GM23248 (cell line): ENCODE data around the gene PCDHB4. TPM values are rescaled to one million over a fixed set of nuclear protein-coding genes. Genes with fewer than 3 reads are reported as not detected.
"Not testable (repeated sequence)": the region's sequence is repeated elsewhere in the genome, so short reads cannot be mapped to it uniquely, and the experiment has no call there.

Source experiments
- DNase-seq: peaks from one replicate; pipeline ENCODE4 v3.0.0-alpha.2; 2015
- H2AFZ ChIP-seq: fragments of 200-600 bp; sonication (generic); 2 replicates; pipeline ENCODE4 v1.6.1; 2016; ENCODE audit warnings: antibody characterized with exemption
- H3F3A ChIP-seq: fragments of 200-600 bp; sonication (generic); 2 replicates; pipeline ENCODE4 v1.6.1; 2016; ENCODE audit warnings: mild to moderate bottlenecking, antibody characterized with exemption, mixed run types; ENCODE audit not compliant: insufficient read depth
- H3K27ac ChIP-seq: fragments of 200-600 bp; sonication (generic); 2 replicates; pipeline ENCODE4 v1.5.1; 2016; ENCODE audit warnings: mild to moderate bottlenecking
- H3K27me3 ChIP-seq: fragments of 200-600 bp; sonication (generic); replicated peaks from 2 replicates; pipeline ENCODE4 v1.6.1; 2016; ENCODE audit warnings: mild to moderate bottlenecking; ENCODE audit not compliant: insufficient read depth
- H3K36me3 ChIP-seq: fragments of 200-600 bp; sonication (generic); 2 replicates; pipeline ENCODE4 v1.6.1; 2016; ENCODE audit warnings: low read depth, mild to moderate bottlenecking
- H3K4me1 ChIP-seq: fragments of 200-600 bp; sonication (generic); 2 replicates; pipeline ENCODE4 v1.6.1; 2016; ENCODE audit warnings: mild to moderate bottlenecking; ENCODE audit not compliant: insufficient read depth
- H3K4me2 ChIP-seq: fragments of 200-600 bp; sonication (generic); one replicate; pipeline ENCODE4 v1.6.1; 2016; ENCODE audit warnings: mild to moderate bottlenecking; ENCODE audit not compliant: unreplicated experiment
- H3K4me3 ChIP-seq: fragments of 200-600 bp; sonication (generic); 2 replicates; pipeline ENCODE4 v1.5.1; 2016; ENCODE audit warnings: mild to moderate bottlenecking
- H3K79me2 ChIP-seq: fragments of 200-600 bp; sonication (generic); 2 replicates; pipeline ENCODE4 v1.6.1; 2016; ENCODE audit warnings: mild to moderate bottlenecking; ENCODE audit not compliant: insufficient read depth
- H3K9ac ChIP-seq: fragments of 200-600 bp; sonication (generic); 2 replicates; pipeline ENCODE4 v1.6.1; 2016; ENCODE audit warnings: mild to moderate bottlenecking
- H3K9me2 ChIP-seq: fragments of 200-600 bp; sonication (generic); 2 replicates; pipeline ENCODE4 v1.6.1; 2016; ENCODE audit warnings: mixed run types, mild to moderate bottlenecking, moderate library complexity; ENCODE audit not compliant: insufficient read depth
- H3K9me3 ChIP-seq: fragments of 200-600 bp; sonication (generic); one replicate; pipeline ENCODE4 v1.6.1; 2017; ENCODE audit warnings: low read depth
- H4K20me1 ChIP-seq: fragments of 200-600 bp; sonication (generic); 2 replicates; pipeline ENCODE4 v1.6.0; 2016; ENCODE audit not compliant: insufficient read depth
- EZH2 ChIP-seq: fragments of 200-600 bp; sonication (generic); IDR thresholded peaks from 2 replicates; pipeline ENCODE4 v1.6.1; 2018; ENCODE audit warnings: antibody characterized with exemption, mild to moderate bottlenecking; ENCODE audit not compliant: insufficient read depth, poor library complexity, severe bottlenecking
- EZH2phosphoT487 ChIP-seq: fragments of 200-600 bp; sonication (generic); IDR thresholded peaks from 2 replicates; pipeline ENCODE4 v1.6.1; 2018; ENCODE audit warnings: antibody characterized with exemption, moderate library complexity, mild to moderate bottlenecking, low read depth; ENCODE audit not compliant: insufficient read depth
- WGBS, 2 experiments: methylation state at CpG; one replicate each; pipeline ENCODE4 v1.1.6; 2015 to 2017; ENCODE audit warnings: low lambda C conversion rate in 2 of 2, low coverage in 1 of 2; ENCODE audit errors: missing lambda C conversion rate in 2 of 2; 5-methylcytosine and 5-hydroxymethylcytosine counted together
- in situ Hi-C: fragments of 300-500 bp; cut with MboI; formaldehyde crosslinking; loops from 2 replicates; pipeline ENCODE4 v1.15.0; 2020
- polyA plus RNA-seq: library from polyadenylated mRNA; unstranded; fragments of >200 nt; fragmentation: Nextera tagmentation; extraction: Ambion mirVana; gene quantifications from 2 replicates; pipeline ENCODE4 v1.2.1, GENCODE V29; 2016
- total RNA-seq: library from RNA; depleted of rRNA; stranded (reverse); fragments of >200 nt; shearing (Covaris generic); gene quantifications from 2 replicates; pipeline ENCODE4 v1.2.3, GENCODE V29; 2014

The PCDHB4 gene
- total and polyA plus RNA-seq, 2 experiments from 2014 or later, result 0.22 to 1.0 TPM

DNA sequence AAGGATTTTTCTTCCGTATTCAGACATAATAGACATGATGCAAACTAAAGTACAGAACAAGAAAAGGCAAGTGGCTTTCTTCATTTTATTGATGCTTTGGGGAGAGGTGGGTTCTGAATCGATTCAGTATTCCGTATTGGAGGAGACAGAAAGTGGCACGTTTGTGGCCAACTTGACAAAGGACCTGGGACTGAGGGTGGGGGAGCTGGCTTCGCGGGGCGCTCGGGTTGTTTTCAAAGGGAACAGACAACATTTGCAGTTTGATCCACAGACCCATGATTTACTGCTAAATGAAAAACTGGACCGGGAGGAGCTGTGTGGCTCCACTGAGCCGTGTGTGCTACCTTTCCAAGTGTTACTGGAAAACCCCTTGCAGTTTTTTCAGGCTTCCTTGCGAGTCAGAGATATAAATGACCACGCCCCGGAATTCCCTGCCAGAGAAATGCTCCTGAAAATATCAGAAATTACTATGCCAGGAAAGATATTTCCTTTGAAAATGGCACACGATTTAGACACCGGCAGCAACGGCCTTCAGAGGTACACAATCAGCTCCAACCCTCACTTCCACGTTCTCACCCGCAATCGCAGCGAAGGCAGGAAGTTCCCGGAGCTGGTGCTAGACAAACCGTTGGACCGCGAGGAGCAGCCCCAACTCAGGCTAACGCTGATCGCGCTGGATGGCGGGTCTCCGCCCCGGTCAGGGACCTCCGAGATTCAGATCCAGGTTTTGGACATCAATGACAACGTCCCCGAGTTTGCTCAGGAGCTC lies 28.8 kb downstream of the PCDHB4 start:
- no peaks in the 10 kb centered on the region for H3F3A ChIP-seq
- 0 out of 2 replicates have a peak overlapping the region, but pooled peaks have one; percentile 29 for H3K4me3 ChIP-seq
- H3K27ac ChIP-seq, result no peak overlapping the region
- no peaks in the 10 kb centered on the region for H3K4me1 ChIP-seq
- no peaks in the 10 kb centered on the region for H3K9me3 ChIP-seq
- no peak for DNase-seq
- no peaks in the 10 kb centered on the region for H3K9me2 ChIP-seq
- H4K20me1 ChIP-seq, result no peaks in the 10 kb centered on the region
- H3K36me3 ChIP-seq, result no peaks in the 10 kb centered on the region
- WGBS, 2 experiments, result 29 to 34% methylated on average over 33 of the region's 33 CpGs
- in situ Hi-C loops, result no loop called here
- no peak overlapping the region for H2AFZ ChIP-seq
- no peak overlapping the region for H3K9ac ChIP-seq
- H3K79me2 ChIP-seq, result no peaks in the 10 kb centered on the region
- no peaks in the 10 kb centered on the region for H3K27me3 ChIP-seq
- peak overlapping the region; percentile 35 for H3K4me2 ChIP-seq
- no peak for TF ChIP-seq EZH2phosphoT487

DNA sequence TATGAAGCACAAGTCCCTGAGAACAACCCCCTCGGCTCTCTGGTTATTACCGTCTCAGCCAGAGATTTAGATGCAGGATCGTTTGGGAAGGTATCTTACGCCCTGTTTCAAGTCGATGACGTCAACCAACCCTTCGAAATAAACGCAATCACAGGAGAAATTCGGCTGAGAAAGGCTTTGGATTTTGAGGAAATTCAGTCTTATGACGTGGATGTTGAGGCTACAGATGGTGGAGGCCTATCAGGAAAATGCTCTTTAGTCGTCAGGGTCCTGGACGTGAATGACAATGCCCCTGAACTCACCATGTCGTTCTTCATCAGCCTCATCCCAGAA lies 29.3 kb downstream of the PCDHB4 start:
- TF ChIP-seq EZH2phosphoT487 (no peak), EZH2 (no peak)
- H3F3A ChIP-seq, result no peaks in the 10 kb centered on the region
- no peaks in the 10 kb centered on the region for H3K9me2 ChIP-seq
- no peaks in the 10 kb centered on the region for H3K9me3 ChIP-seq
- no peaks in the 10 kb centered on the region for H3K79me2 ChIP-seq
- no peak overlapping the region for H3K4me2 ChIP-seq
- H3K36me3 ChIP-seq, result no peaks in the 10 kb centered on the region
- H3K4me1 ChIP-seq, result no peaks in the 10 kb centered on the region
- WGBS, 2 experiments, result 19 to 28% methylated on average over 13 of the region's 13 CpGs
- no peak overlapping the region for H2AFZ ChIP-seq
- no peak for DNase-seq
- no peak overlapping the region for H3K27ac ChIP-seq
- H3K4me3 ChIP-seq, result no peak overlapping the region
- in situ Hi-C loops, result no loop called here
- H3K9ac ChIP-seq, result no peak overlapping the region
- no peaks in the 10 kb centered on the region for H3K27me3 ChIP-seq
- H4K20me1 ChIP-seq, result no peaks in the 10 kb centered on the region

DNA sequence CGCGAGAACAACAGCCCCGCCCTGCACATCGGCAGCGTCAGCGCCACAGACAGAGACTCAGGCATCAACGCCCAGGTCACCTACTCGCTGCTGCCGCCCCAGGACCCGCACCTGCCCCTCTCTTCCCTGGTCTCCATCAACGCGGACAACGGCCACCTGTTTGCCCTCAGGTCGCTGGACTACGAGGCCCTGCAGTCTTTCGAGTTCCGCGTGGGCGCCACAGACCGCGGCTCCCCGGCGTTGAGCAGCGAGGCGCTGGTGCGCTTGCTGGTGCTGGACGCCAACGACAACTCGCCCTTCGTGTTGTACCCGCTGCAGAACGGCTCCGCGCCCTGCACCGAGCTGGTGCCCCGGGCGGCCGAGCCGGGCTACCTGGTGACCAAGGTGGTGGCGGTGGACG lies 30.0 kb downstream of the PCDHB4 start:
- WGBS, 2 experiments, result 44 to 47% methylated on average over 33 to 39 of the region's 41 CpGs
- H2AFZ ChIP-seq, H3K79me2 ChIP-seq, H3K27me3 ChIP-seq, in situ Hi-C loops, H3K9ac ChIP-seq, DNase-seq, H3K4me3 ChIP-seq, H3F3A ChIP-seq, H3K9me3 ChIP-seq, H4K20me1 ChIP-seq, H3K36me3 ChIP-seq, H3K9me2 ChIP-seq, H3K27ac ChIP-seq, H3K4me1 ChIP-seq, H3K4me2 ChIP-seq: not testable (repeated sequence)

DNA sequence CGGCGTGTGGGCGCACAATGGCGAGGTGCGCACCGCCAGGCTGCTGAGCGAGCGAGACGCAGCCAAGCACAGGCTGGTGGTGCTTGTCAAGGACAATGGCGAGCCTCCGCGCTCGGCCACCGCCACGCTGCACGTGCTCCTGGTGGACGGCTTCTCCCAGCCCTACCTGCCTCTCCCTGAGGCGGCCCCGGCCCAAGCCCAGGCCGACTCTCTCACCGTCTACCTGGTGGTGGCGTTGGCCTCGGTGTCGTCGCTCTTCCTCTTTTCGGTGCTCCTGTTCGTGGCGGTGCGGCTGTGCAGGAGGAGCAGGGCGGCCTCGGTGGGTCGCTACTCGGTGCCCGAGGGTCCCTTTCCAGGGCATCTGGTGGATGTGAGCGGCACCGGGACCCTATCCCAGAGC lies 30.5 kb downstream of the PCDHB4 start:
- H4K20me1 ChIP-seq, H3K9me3 ChIP-seq, H3K9ac ChIP-seq, H3K4me2 ChIP-seq, H3F3A ChIP-seq, H3K4me1 ChIP-seq, H2AFZ ChIP-seq, DNase-seq, H3K4me3 ChIP-seq, H3K9me2 ChIP-seq, H3K27ac ChIP-seq, in situ Hi-C loops, H3K79me2 ChIP-seq, H3K27me3 ChIP-seq, H3K36me3 ChIP-seq: not testable (repeated sequence)
- WGBS, 2 experiments, result 28 to 31% methylated on average over 21 to 27 of the region's 36 CpGs
